K562 (cell line): ENCODE results near the gene MAP2. TPM values are rescaled to one million over a fixed set of nuclear protein-coding genes. Genes with fewer than 3 reads are reported as not detected.

Source experiments
- ATAC-seq: fragments of 200-7000 bp; cut with Tn5 transposase; 3 replicates; pipeline ENCODE4 v1.9.1; 2020; ENCODE audit warnings: moderate library complexity
- BruUV-seq: library from RNA; stranded (reverse); fragments of 400-500 nt; replicated peaks from 2 replicates; lab custom pipeline; 2021; lab: Mats Ljungman, UMichigan
- CTCF ChIA-PET: fragments of 300-600 bp; formaldehyde crosslinking; extraction: SDS; loops from one replicate; lab custom pipeline; 2021; ENCODE audit warnings: low intra/inter-chr PET ratio; lab: Yijun Ruan, JAX
- POLR2A ChIA-PET: fragments of 300-600, 350-650 bp; sonication (Branson Sonifier 250); formaldehyde crosslinking; extraction: SDS; loops from one replicate; lab custom pipeline; 2021; ENCODE audit warnings: antibody characterized with exemption, inconsistent platforms; lab: Yijun Ruan, JAX
- DNase-seq, 4 experiments: peaks; one replicate each; pipeline versions ENCODE4 v3.0.0 to v3.0.0-alpha.2; 2011 to 2018; ENCODE audit warnings: low spot score in 3 of 4, mixed read lengths in 3 of 4; ENCODE audit errors: extremely low read depth in 1 of 4
- FAIRE-seq: peaks from 2 replicates; lab custom pipeline; 2011; peaks lifted over from hg19 to GRCh38; lab: Jason Lieb, UNC
- H2AFZ ChIP-seq: 2 replicates; pipeline ENCODE4 v1.6.0; 2011; ENCODE audit warnings: low read depth, low read length, control low read depth, inconsistent platforms
- H3K27ac ChIP-seq: fragments of 200-600 bp; 3 replicates; pipeline ENCODE4 v1.8.0; 2011; ENCODE audit warnings: low read depth, mild to moderate bottlenecking, control low read depth, inconsistent platforms, low read length, moderate library complexity, mixed read lengths; ENCODE audit errors: extremely low read depth
- H3K27me3 ChIP-seq, 2 experiments: fragments of 300-600 bp in 1 of 2; 2 replicates in 1 of 2; 3 replicates in 1 of 2; pipeline versions ENCODE4 v1.6.0 to v1.8.0; 2011; ENCODE audit warnings: inconsistent platforms in 2 of 2, low read length in 2 of 2, mild to moderate bottlenecking in 1 of 2, mixed read lengths in 1 of 2, moderate library complexity in 1 of 2; ENCODE audit not compliant: control insufficient read depth in 2 of 2, insufficient read depth in 2 of 2
- H3K36me3 ChIP-seq: fragments of 300-600 bp; 3 replicates; pipeline ENCODE4 v1.8.0; 2011; ENCODE audit warnings: mild to moderate bottlenecking, low read length, inconsistent platforms; ENCODE audit not compliant: control insufficient read depth, insufficient read depth
- H3K4me1 ChIP-seq, 2 experiments: fragments of 200-600 bp in 1 of 2; replicated peaks in 1 of 2; 2 replicates in 1 of 2; 3 replicates in 1 of 2; pipeline versions ENCODE4 v1.5.1 to v1.8.0; 2011; ENCODE audit warnings: inconsistent platforms in 2 of 2, low read length in 2 of 2, mild to moderate bottlenecking in 1 of 2, mixed read lengths in 1 of 2, moderate library complexity in 1 of 2; ENCODE audit not compliant: control insufficient read depth in 2 of 2, insufficient read depth in 2 of 2
- H3K4me2 ChIP-seq: 2 replicates; pipeline ENCODE4 v1.6.1; 2011; ENCODE audit warnings: low read length, control low read depth, inconsistent platforms, mixed read lengths; ENCODE audit not compliant: insufficient read depth
- H3K4me3 ChIP-seq: fragments of 200-600 bp; sonication (generic), shearing (Covaris generic); 2 replicates; pipeline ENCODE4 v1.5.1; 2016; ENCODE audit warnings: control low read depth, inconsistent platforms
- H3K79me2 ChIP-seq: fragments of 200-600 bp; 3 replicates; pipeline ENCODE4 v1.8.0; 2011; ENCODE audit warnings: low read length, inconsistent platforms; ENCODE audit not compliant: control insufficient read depth, insufficient read depth
- H3K9ac ChIP-seq, 2 experiments: 2 replicates each; pipeline versions ENCODE4 v1.6.0 to v1.6.1; 2011; ENCODE audit warnings: low read depth in 2 of 2, low read length in 2 of 2, control low read depth in 1 of 2, inconsistent platforms in 1 of 2, mild to moderate bottlenecking in 1 of 2, mixed read lengths in 1 of 2; ENCODE audit not compliant: insufficient read depth in 1 of 2
- H3K9me1 ChIP-seq: one replicate; pipeline ENCODE4 v1.6.0; 2011; ENCODE audit warnings: inconsistent platforms, mild to moderate bottlenecking, low read length, moderate library complexity; ENCODE audit not compliant: control insufficient read depth, insufficient read depth
- H3K9me3 ChIP-seq: replicated peaks from 2 replicates; pipeline ENCODE4 v1.5.1; 2011; ENCODE audit warnings: low read depth, low read length, inconsistent platforms; ENCODE audit not compliant: control insufficient read depth, insufficient read depth
- H4K20me1 ChIP-seq: replicated peaks from 2 replicates; pipeline ENCODE4 v1.6.1; 2011; ENCODE audit warnings: low read length, inconsistent platforms, mixed read lengths; ENCODE audit not compliant: control insufficient read depth, insufficient read depth
- ARID3A ChIP-seq: IDR thresholded peaks from 2 replicates; pipeline ENCODE4 v1.6.1; 2012; ENCODE audit warnings: low read depth, low read length, improper control_type of control experiment, borderline replicate concordance
- EWSR1 ChIP-seq: fragments of 450-650 bp; IDR thresholded peaks from 2 replicates; pipeline ENCODE4 v1.6.1; 2018; ENCODE audit warnings: borderline replicate concordance, mild to moderate bottlenecking, low read depth, moderate library complexity; ENCODE audit not compliant: partially characterized antibody
- HMBOX1 ChIP-seq: sonication (generic); IDR thresholded peaks from 2 replicates; pipeline ENCODE4 v1.6.1; 2016
- HOXB6 ChIP-seq: fragments of 250-450 bp; sonication (Bioruptor Pico); IDR thresholded peaks from 2 replicates; pipeline ENCODE4 v1.5.1; 2022; ENCODE audit warnings: mild to moderate bottlenecking, borderline replicate concordance
- MBD1 ChIP-seq: fragments of 250-450 bp; sonication (Bioruptor Pico); IDR thresholded peaks from 2 replicates; pipeline ENCODE4 v1.8.0; 2022; ENCODE audit warnings: inconsistent platforms
- NR4A1 ChIP-seq, 2 experiments: fragments of 250-450 bp in 1 of 2; fragments of 450-650 bp in 1 of 2; sonication (Bioruptor Pico) in 1 of 2; IDR thresholded peaks; 2 replicates each; pipeline versions ENCODE4 v1.4.0 to v1.6.1; 2016 to 2020; ENCODE audit warnings: mild to moderate bottlenecking in 2 of 2, missing compliant biosample characterization in 1 of 2, missing genetic modification characterization in 1 of 2, moderate library complexity in 1 of 2
- ZNF124 ChIP-seq: sonication (generic); formaldehyde crosslinking; IDR thresholded peaks from 2 replicates; pipeline ENCODE4 v1.8.1; 2022; ENCODE audit warnings: missing genetic modification reagents
- ZNF436 ChIP-seq: fragments of 250-450, 450-650 bp; sonication (Bioruptor Pico); formaldehyde crosslinking; IDR thresholded peaks from 2 replicates; pipeline ENCODE4 v1.7.0; 2020; ENCODE audit warnings: mild to moderate bottlenecking
- ZNF512 ChIP-seq: IDR thresholded peaks from 2 replicates; pipeline ENCODE4 v1.6.1; 2016; ENCODE audit warnings: missing genetic modification characterization, missing compliant biosample characterization
- WGBS: fragments of 100-300 bp; shearing (Covaris generic); methylation state at CpG from one replicate; pipeline ENCODE4 v1.1.6; 2016; ENCODE audit warnings: low coverage, mixed read lengths; ENCODE audit not compliant: insufficient coverage; ENCODE audit errors: missing lambda C conversion rate; 5-methylcytosine and 5-hydroxymethylcytosine counted together
- in situ Hi-C: fragments of 300-500 bp; cut with MboI; formaldehyde crosslinking; loops from 4 replicates; pipeline ENCODE4 v1.15.0; 2018; ENCODE audit warnings: inconsistent platforms, mixed read lengths
- intact Hi-C: fragments of 100-400 bp; cut with micrococcal nuclease; formaldehyde crosslinking; loops from 2 replicates; pipeline ENCODE4 v1.14.2; 2022
- polyA plus RNA-seq, 8 experiments: library from polyadenylated mRNA; depleted of rRNA in 4 of 8; stranded (reverse) in 5 of 8; unstranded in 3 of 8; fragments of >200 nt; fragmentation: Nextera tagmentation in 2 of 8; fragmentation: Illumina TruSeq in 1 of 8; extraction: Ambion mirVana in 2 of 8; extraction: Trizol in 1 of 8; gene quantifications; 2 replicates each; pipeline versions ENCODE4 v1.2.1 to v1.2.3, GENCODE V29; 2011 to 2014; ENCODE audit warnings: inconsistent platforms in 1 of 8, missing spikeins in 1 of 8
- total RNA-seq, 7 experiments: library from RNA; depleted of rRNA in 6 of 7; stranded (reverse); fragments of >200 nt in 6 of 7; fragmentation: Illumina TruSeq in 2 of 7; extraction: Trizol in 2 of 7; gene quantifications; 2 replicates each; pipeline versions ENCODE4 v1.2.1 to v1.2.3, GENCODE V29; 2011 to 2021; ENCODE audit warnings: low replicate concordance in 1 of 7

MAP2 gene
- total and polyA plus RNA-seq, 9 of the 15 experiments (the other 6 are each of a cell fraction or from before 2014, with no cell fraction given), result 0.13 TPM; not detected in 8

GRCh38 chr2:209469481-209469880 is 45.6 kb downstream of the MAP2 start:
- POLR2A ChIA-PET, result no interaction called here
- no peaks in the 10 kb centered on the region for H3K79me2 ChIP-seq
- TF ChIP-seq NR4A1 (CRISPR knock-in tag; IDR thresholded peaks at IDR 0.05) (no peak), NR4A1 (tag; IDR thresholded peaks at IDR 0.05) (no peak)

GRCh38 chr2:209470466-209470865 is 46.6 kb downstream of the MAP2 start:
- BruUV-seq, result no TSS peak
- no peak for FAIRE-seq
- H3K27me3 ChIP-seq, result no peaks in the 10 kb centered on the region
- ATAC-seq, result no peak
- no peak overlapping the region for H3K27ac ChIP-seq
- H3K9me1 ChIP-seq, result no peaks in the 10 kb centered on the region
- DNase-seq, result no peak
- POLR2A ChIA-PET, result no interaction called here
- TF ChIP-seq MBD1 (CRISPR knock-in tag), result no peak
- no peak for TF ChIP-seq HMBOX1
- TF ChIP-seq ARID3A, result no peak
- TF ChIP-seq ZNF124 (CRISPR knock-in tag), result no peak
- no peak for TF ChIP-seq ZNF436 (CRISPR knock-in tag)
- TF ChIP-seq HOXB6 (CRISPR knock-in tag), result no peak
- no peak for TF ChIP-seq ZNF512 (tag)
- TF ChIP-seq EWSR1, result no peak
- TF ChIP-seq, all 486 proteins: peak for 0
- no peaks in the 10 kb centered on the region for H3K36me3 ChIP-seq
- 0% methylated on average over 1 of the region's 2 CpGs for WGBS
- no peak overlapping the region for H3K4me3 ChIP-seq
- 0 out of 2 replicates have a peak, but pooled peaks cover 2% of the 10 kb centered on the region for H3K9me3 ChIP-seq
- no peaks in the 10 kb centered on the region for H3K79me2 ChIP-seq
- H2AFZ ChIP-seq, result no peak overlapping the region
- H3K9ac ChIP-seq, result no peak overlapping the region
- CTCF ChIA-PET, result no interaction called here
- no peaks in the 10 kb centered on the region for H3K4me1 ChIP-seq
- no peak overlapping the region for H3K4me2 ChIP-seq
- intact Hi-C loops, result no loop called here
- in situ Hi-C loops, result no loop called here
- no peaks in the 10 kb centered on the region for H4K20me1 ChIP-seq

More at GRCh38 chr2:209469481-209469880, 45.6 kb downstream of the MAP2 start:
- Histone ChIP-seq H4K20me1 (no peaks in the 10 kb centered on the region), H3K27me3 (no peaks in the 10 kb centered on the region), H3K4me3 (no peak overlapping the region), H3K9me3 (0 out of 2 replicates have a peak, but pooled peaks cover 2% of the 10 kb centered on the region), H3K4me1 (no peaks in the 10 kb centered on the region), H3K4me2 (no peak overlapping the region), H3K27ac (no peak overlapping the region), H3K9ac (no peak overlapping the region), H2AFZ (no peak overlapping the region), H3K36me3 (no peaks in the 10 kb centered on the region), H3K9me1 (no peaks in the 10 kb centered on the region)
- CTCF ChIA-PET, result no interaction called here
- DNase-seq, result no peak
- FAIRE-seq, result no peak
- intact Hi-C loops, result no loop called here
- no TSS peak for BruUV-seq
- in situ Hi-C loops, result no loop called here
- ATAC-seq, result no peak
